Measurements from ENCODE around the gene RAPGEF4.
A peak's percentile ranks its signal among the peaks of the same experiment; 100 is the strongest.

RAPGEF4 gene

DNA sequence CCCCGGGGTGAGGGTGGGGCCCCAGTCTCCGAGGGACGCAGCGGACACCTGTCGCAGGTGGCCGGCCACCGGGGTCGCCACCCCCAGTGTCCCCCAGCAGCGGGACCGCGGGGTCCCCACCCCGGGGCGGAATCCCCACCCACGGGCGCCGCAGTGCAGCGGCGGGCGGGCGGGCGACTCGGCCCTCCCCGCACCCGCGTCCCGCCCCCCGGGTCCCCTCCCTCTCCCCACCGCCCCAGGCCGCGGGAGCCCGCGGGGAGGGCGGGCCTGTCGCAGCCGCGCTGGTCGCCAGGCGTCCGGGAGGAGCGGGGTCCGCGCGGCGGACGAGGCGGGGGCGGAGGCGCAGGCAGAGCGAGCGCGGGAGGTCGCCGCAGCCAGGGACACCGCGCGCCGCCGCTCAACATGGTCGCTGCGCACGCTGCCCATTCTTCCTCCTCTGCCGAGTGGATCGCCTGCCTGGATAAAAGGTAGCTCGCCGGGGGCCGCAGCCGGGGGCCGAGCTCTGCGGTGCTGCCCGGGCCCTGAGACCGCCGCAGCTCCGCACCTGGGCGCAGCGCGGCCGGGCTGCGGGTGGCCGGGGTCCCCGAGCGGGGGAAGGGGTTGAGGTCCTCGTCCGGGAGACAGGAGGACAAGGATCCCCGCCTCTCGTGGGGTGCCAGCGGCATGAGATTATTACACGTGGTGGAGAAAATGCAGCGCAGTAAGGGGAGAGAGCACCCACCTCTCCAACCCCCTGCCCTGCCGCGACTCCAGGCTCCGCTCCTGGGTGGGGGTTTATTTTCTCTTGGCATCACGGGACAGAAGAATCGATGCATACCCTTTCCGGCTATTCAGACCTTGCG is at the start of gene RAPGEF4:
Gene RAPGEF4, plus strand, starts transcription at position 264 of the 842 bp plus-strand sequence. Its CDS starts 139 bp downstream, at position 403.
- peak; percentile 48 for DNase-seq (ENCODE audit: low spot score)
- in situ Hi-C loops (cut with MboI; ENCODE audit: low pct_unique_long_range_greater_than_20kb, low sequenced_read_pairs, unreplicated experiment), result no loop called here

DNA sequence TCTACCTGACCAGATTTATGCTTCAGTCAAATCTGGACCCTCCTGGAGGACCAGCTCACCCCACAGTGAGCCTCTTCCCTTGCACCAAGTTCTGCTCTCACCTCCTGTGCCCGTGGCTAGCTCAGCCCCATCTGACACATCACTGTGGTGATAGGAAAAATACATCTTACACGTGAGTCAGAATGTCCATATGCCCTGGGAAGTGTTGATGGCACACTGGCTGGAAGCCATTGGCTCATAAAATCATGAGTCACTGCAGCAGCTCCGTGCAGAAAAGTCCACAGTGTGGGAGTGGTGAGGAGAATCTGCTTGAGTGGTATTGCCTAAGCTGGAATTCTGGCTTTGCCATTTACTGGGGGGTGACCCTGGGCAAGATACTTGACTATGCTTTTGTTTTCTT is 42.6 kb upstream of the RAPGEF4 start:
- DNase-seq (ENCODE audit: low spot score), result no peak
- in situ Hi-C loops (cut with MboI; ENCODE audit: low pct_unique_long_range_greater_than_20kb, low sequenced_read_pairs, unreplicated experiment), result no loop called here
- TF ChIP-seq, protein P1, sequence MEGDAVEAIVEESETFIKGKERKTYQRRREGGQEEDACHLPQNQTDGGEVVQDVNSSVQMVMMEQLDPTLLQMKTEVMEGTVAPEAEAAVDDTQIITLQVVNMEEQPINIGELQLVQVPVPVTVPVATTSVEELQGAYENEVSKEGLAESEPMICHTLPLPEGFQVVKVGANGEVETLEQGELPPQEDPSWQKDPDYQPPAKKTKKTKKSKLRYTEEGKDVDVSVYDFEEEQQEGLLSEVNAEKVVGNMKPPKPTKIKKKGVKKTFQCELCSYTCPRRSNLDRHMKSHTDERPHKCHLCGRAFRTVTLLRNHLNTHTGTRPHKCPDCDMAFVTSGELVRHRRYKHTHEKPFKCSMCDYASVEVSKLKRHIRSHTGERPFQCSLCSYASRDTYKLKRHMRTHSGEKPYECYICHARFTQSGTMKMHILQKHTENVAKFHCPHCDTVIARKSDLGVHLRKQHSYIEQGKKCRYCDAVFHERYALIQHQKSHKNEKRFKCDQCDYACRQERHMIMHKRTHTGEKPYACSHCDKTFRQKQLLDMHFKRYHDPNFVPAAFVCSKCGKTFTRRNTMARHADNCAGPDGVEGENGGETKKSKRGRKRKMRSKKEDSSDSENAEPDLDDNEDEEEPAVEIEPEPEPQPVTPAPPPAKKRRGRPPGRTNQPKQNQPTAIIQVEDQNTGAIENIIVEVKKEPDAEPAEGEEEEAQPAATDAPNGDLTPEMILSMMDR (IDR thresholded peaks at IDR 0.05; ENCODE audit: extremely low read depth, insufficient read depth, missing control alignments), result no peak

More for the DNA sequence above, at the start of gene RAPGEF4:
- TF ChIP-seq, protein P1 (IDR thresholded peaks at IDR 0.05; ENCODE audit: extremely low read depth, insufficient read depth, missing control alignments), result no peak

DNA sequence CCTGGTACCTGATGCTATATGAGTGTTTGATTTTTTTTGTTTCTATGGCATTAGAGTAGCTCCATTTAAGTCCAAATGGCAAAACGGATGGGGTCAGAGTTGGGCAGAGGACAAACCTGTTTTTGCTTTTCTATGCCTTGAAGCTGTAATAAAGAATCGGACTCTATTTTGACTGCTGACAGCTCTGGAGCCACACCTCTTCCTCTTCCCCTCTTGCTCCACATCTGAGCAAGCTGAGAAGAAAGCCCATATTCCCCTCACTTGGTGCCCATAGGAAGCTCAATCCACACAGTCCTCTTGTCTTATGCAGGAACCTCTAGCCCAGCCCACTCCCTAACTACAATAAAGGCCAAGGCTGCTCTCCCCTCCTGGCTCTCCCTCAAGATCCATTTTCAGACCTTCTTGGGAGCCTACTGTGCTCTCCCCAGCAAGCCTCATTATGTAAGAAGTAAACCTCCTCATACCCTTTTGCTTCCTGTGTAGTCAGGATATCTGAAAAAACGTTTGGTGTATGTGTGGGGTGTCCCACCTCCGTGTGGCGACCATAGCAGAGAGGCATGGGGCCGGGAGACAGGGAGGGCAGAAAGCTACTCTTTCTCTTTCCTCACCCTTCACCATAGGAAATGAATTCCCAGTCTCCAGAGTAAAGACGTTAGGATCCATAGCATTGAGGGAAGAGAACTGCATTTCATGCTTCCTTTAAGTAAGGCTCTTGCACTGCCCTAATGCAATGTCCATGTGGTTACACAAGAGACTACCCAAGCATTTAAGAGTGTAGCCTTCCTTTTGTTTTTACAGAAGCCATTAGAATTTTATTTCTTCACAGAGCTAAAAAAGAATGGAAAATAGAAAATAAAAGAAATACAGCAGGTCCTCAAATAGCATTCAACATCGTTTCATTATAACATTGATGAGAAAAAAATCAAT is 41.9 kb upstream of the RAPGEF4 start:
- TF ChIP-seq, protein P1 (IDR thresholded peaks at IDR 0.05; ENCODE audit: extremely low read depth, insufficient read depth, missing control alignments), result no peak
- DNase-seq (ENCODE audit: low spot score), result no peak
- in situ Hi-C loops (cut with MboI; ENCODE audit: low pct_unique_long_range_greater_than_20kb, low sequenced_read_pairs, unreplicated experiment), result no loop called here

DNA sequence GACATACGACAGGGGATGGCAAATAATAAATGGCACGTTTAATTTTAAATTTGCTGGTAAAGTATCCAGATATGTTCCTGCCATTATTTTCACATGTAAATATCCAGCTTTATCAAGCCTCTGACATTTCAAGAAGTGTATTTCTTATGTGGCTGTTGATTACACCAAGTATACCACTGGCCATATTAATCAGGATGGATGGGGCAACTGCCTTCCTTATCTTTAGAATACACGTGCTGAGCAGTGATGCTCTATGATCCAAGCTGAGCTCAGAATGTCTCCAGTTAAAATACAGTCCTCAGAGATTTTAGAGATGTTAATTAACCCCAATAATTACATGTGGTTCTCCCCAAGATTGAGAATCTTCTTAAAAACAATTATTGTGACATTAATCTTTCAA is 38.3 kb upstream of the RAPGEF4 start:
- in situ Hi-C loops (cut with MboI; ENCODE audit: low pct_unique_long_range_greater_than_20kb, low sequenced_read_pairs, unreplicated experiment), result no loop called here
- no peak for DNase-seq (ENCODE audit: low spot score)
- TF ChIP-seq, protein P1 (IDR thresholded peaks at IDR 0.05; ENCODE audit: extremely low read depth, insufficient read depth, missing control alignments), result no peak

DNA sequence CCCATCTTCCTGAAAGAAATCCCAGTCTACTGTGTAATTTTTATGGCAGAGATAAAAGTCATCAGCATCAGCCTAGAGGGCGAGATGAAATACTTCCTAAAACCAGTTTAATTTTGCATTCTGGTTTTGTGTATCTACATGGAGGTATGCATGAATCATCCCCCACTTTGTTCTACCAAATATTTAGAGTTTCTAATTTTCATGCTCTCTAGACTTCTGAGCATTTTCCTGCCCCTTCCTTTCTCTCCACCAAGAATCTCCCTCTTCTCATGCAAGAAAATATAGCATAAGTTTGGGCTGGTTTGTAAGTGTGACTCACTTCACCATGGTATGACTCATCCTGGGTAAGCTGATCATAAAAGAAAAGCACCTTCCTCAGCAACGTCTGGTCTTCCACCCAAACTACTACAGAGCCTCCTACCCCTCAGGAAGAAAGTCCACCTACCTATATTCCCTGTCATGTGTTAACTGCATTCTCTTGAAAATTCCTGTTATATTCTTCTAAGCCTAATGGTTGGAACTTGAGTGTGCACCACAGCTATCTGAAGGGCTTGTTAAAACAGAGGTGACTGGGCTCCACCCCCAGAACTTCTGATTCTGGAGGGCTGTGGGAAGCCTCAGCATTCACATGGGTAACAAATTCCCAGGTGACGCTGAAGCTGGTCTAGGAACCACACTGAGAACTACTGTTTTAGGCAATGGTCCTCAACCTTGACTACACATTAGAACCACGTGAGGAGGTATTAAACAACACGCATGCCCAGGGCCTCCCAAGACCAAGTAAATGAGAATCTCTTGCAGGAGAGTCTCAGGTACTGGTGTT is 37.4 kb upstream of the RAPGEF4 start:
- in situ Hi-C loops (cut with MboI; ENCODE audit: low pct_unique_long_range_greater_than_20kb, low sequenced_read_pairs, unreplicated experiment), result no loop called here
- DNase-seq (ENCODE audit: low spot score), result peak; percentile 69
- TF ChIP-seq, protein P1 (IDR thresholded peaks at IDR 0.05; ENCODE audit: extremely low read depth, insufficient read depth, missing control alignments), result no peak

DNA sequence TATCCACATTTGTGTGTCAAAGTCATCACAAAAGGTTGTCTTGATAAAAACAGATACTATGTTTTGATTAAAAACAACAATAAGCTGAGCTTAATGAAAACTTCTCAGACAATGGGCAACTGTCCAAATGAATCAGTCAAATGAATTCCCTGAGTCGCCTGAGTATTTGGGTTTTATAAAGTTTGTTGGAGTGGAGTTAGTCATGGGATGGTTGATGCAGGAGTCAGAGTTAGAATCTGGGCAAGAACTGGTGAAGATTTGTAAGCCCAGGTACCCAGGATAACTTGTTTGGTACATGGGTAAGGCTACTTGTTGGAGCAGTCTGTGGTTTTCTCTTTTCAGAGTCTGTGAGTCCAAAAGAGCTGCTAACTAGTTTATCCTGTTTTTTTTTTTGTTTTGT is 34.4 kb upstream of the RAPGEF4 start:
- in situ Hi-C loops (cut with MboI; ENCODE audit: low pct_unique_long_range_greater_than_20kb, low sequenced_read_pairs, unreplicated experiment), result no loop called here
- TF ChIP-seq, protein P1 (IDR thresholded peaks at IDR 0.05; ENCODE audit: extremely low read depth, insufficient read depth, missing control alignments), result no peak
- DNase-seq (ENCODE audit: low spot score), result no peak
